Prostate gland (tissue), 2 donors: ENCODE results near the gene CEP70.

ENCODE experiments used
- CTCF ChIP-seq, 4 experiments: fragments of 200-600 bp in 2 of 4; fragments of 450-650 bp in 2 of 4; sonication (generic) in 2 of 4; IDR thresholded peaks; 1 replicate in 3 of 4; 2 replicates in 1 of 4; pipeline ENCODE4 v1.5.1; 2016 to 2019; ENCODE audit warnings: antibody characterized with exemption in 4 of 4, mild to moderate bottlenecking in 2 of 4, moderate library complexity in 2 of 4
- POLR2A ChIP-seq: fragments of 450-650 bp; IDR thresholded peaks from one replicate; pipeline ENCODE4 v1.6.1; 2016; ENCODE audit warnings: antibody characterized with exemption, mild to moderate bottlenecking
- POLR2AphosphoS5 ChIP-seq: sonication (generic); formaldehyde crosslinking; IDR thresholded peaks from one replicate; pipeline ENCODE4 v1.6.1; 2017; ENCODE audit warnings: antibody characterized with exemption

GRCh38 chr3:138473391-138473790, 120.7 kb downstream of the CEP70 start:
- TF ChIP-seq CTCF (IDR thresholded peaks at IDR 0.05) (no peak), POLR2A (no peak), POLR2AphosphoS5 (no peak)
